Measurements from ENCODE around the gene GOLGA7B. TPM values are rescaled to one million over a fixed set of nuclear protein-coding genes. Genes with fewer than 3 reads are reported as not detected.

GOLGA7B gene
- total and polyA plus RNA-seq, 2 of the 4 experiments (the other 2 are of a cell fraction) = not detected

DNA sequence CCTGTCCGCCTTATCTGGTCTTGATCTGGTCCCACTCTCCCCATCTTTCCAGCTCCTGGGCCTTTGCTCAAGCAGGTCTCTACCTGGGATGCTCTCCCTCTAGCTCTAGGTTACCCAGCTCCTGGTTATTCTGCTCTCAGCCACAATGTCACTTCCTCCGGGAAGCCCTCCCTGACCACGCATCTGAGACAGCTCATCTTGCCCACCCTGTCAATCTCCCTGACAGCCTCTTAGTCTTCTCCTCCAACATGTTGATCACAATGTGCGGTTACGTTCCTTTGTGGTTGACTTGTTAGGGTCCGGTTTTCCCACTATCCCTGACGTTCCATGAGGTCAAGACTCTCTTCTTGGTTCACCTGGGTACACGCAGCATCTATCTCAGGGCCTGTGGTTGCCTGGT is 55.6 kb downstream of the GOLGA7B start:
- Histone ChIP-seq H3K4me2 (ENCODE audit: low read depth, low read length) (no peak overlapping the region), H3K14ac (replicated peaks; ENCODE audit: low read depth, low read length) (no peak overlapping the region), H2BK5ac (ENCODE audit: low read depth, low read length, poor library complexity, severe bottlenecking) (no peak overlapping the region), H3K27ac (ENCODE audit: insufficient read depth, low read length) (no peak overlapping the region), H3K4me1 (ENCODE audit: control insufficient read depth, insufficient read depth, low read length) (no peaks in the 10 kb centered on the region), H4K20me1 (ENCODE audit: insufficient read depth, low read length) (no peaks in the 10 kb centered on the region), H3K9me1 (ENCODE audit: insufficient read depth, low read length) (no peaks in the 10 kb centered on the region), H3K36me3 (ENCODE audit: control insufficient read depth, insufficient read depth, low read length) (no peaks in the 10 kb centered on the region), H3K18ac (ENCODE audit: low read depth, low read length) (no peak overlapping the region), H3K79me1 (ENCODE audit: low read depth in 1 of 2, low read length in 2 of 2) (no peaks in the 10 kb centered on the region), H4K5ac (ENCODE audit: low read depth, low read length) (no peak overlapping the region), H2AK5ac (ENCODE audit: low read depth, low read length) (no peak overlapping the region), H3K56ac (ENCODE audit: extremely low read depth, insufficient read depth, low read length) (no peak overlapping the region), H2BK20ac (ENCODE audit: low read depth, low read length) (no peak overlapping the region), H3K27me3 (ENCODE audit: control insufficient read depth, insufficient read depth, low read length) (peaks cover 31% of the 10 kb centered on the region), H3K9ac (ENCODE audit: low read depth, low read length) (no peak overlapping the region), H2AK9ac (replicated peaks; ENCODE audit: low read depth, low read length, poor library complexity) (no peak overlapping the region), H2BK120ac (ENCODE audit: low read depth, low read length) (no peak overlapping the region), H2AFZ (replicated peaks; ENCODE audit: low read length, poor library complexity) (no peak overlapping the region), H3K9me3 (ENCODE audit: control insufficient read depth, insufficient read depth, low read length) (no peaks in the 10 kb centered on the region), H3K4me3 (ENCODE audit: insufficient read depth, low read depth, low read length) (no peak overlapping the region), H4K91ac (ENCODE audit: insufficient read depth, low read depth, low read length) (no peak overlapping the region), H4K8ac (ENCODE audit: low read depth in 2 of 2, low read length in 2 of 2) (no peak overlapping the region), H3K23ac (ENCODE audit: low read depth, low read length) (no peak overlapping the region), H3K4ac (ENCODE audit: low read depth, low read length) (no peak overlapping the region), H2BK15ac (ENCODE audit: low read depth, low read length) (no peak overlapping the region)
- 52% methylated on average over 2 of the region's 8 CpGs; no CpG with 5 or more reads in 1 of the 2 experiments for WGBS, 2 experiments (ENCODE audit: extremely low coverage in 2 of 2, insufficient read length in 1 of 2)
- DNase-seq = no peak
- CTCF ChIA-PET = interaction anchor here (2.1 kb wide), 1 partner anchor 10 kb away, joined by 6 read pairs; no protein-coding TSS in a partner anchor
- POLR2A ChIA-PET (ENCODE audit: unreplicated experiment) = no interaction called here
- no peak for ATAC-seq (ENCODE audit: low read depth)
- intact Hi-C loops (cut with micrococcal nuclease) = no loop called here
- no TSS peak for BruUV-seq (replicated peaks)
- no peak for TF ChIP-seq CTCF (conservative IDR thresholded peaks at IDR 0.05; ENCODE audit: low read depth, low read length)
- TF ChIP-seq, protein P1, sequence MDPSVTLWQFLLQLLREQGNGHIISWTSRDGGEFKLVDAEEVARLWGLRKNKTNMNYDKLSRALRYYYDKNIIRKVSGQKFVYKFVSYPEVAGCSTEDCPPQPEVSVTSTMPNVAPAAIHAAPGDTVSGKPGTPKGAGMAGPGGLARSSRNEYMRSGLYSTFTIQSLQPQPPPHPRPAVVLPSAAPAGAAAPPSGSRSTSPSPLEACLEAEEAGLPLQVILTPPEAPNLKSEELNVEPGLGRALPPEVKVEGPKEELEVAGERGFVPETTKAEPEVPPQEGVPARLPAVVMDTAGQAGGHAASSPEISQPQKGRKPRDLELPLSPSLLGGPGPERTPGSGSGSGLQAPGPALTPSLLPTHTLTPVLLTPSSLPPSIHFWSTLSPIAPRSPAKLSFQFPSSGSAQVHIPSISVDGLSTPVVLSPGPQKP (IDR thresholded peaks at IDR 0.05; ENCODE audit: borderline replicate concordance, low read depth, low read length) = no peak
- TF ChIP-seq RCOR1 (IDR thresholded peaks at IDR 0.05; ENCODE audit: insufficient replicate concordance, low read length) = no peak
- TF ChIP-seq RFX5 (IDR thresholded peaks at IDR 0.05; ENCODE audit: low read depth, low read length) = no peak
- TF ChIP-seq MAFK (IDR thresholded peaks at IDR 0.05; ENCODE audit: low read depth, low read length) = no peak
- no peak for TF ChIP-seq MXI1 (IDR thresholded peaks at IDR 0.05; ENCODE audit: borderline replicate concordance, low read depth, low read length)
- no peak for TF ChIP-seq NFE2L2 (IDR thresholded peaks at IDR 0.05; ENCODE audit: low read depth, low read length)
- no peak for TF ChIP-seq BHLHE40 (IDR thresholded peaks at IDR 0.05; ENCODE audit: low read depth, low read length)
- TF ChIP-seq CEBPB (IDR thresholded peaks at IDR 0.05; ENCODE audit: low read depth, low read length) = no peak
- no peak for TF ChIP-seq SMC3 (IDR thresholded peaks at IDR 0.05; ENCODE audit: low read depth, low read length)
- TF ChIP-seq CHD1 (IDR thresholded peaks at IDR 0.05; ENCODE audit: low read depth, low read length) = no peak
- no peak for TF ChIP-seq POLR2A (IDR thresholded peaks at IDR 0.05; ENCODE audit: low read depth, low read length)
- TF ChIP-seq, protein P2, sequence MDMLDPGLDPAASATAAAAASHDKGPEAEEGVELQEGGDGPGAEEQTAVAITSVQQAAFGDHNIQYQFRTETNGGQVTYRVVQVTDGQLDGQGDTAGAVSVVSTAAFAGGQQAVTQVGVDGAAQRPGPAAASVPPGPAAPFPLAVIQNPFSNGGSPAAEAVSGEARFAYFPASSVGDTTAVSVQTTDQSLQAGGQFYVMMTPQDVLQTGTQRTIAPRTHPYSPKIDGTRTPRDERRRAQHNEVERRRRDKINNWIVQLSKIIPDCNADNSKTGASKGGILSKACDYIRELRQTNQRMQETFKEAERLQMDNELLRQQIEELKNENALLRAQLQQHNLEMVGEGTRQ (IDR thresholded peaks at IDR 0.05; ENCODE audit: low read depth, low read length) = no peak
- no peak for TF ChIP-seq FOS (IDR thresholded peaks at IDR 0.05; ENCODE audit: low read depth, low read length)
- TF ChIP-seq MAZ (IDR thresholded peaks at IDR 0.05; ENCODE audit: borderline replicate concordance, low read depth, low read length) = no peak
- no peak for TF ChIP-seq RAD21 (IDR thresholded peaks at IDR 0.05; ENCODE audit: low read length)
- in situ Hi-C loops (cut with MboI; ENCODE audit: low sequenced_read_pairs) = no loop called here
- dilution Hi-C loops (cut with HindIII; ENCODE audit: low sequenced_read_pairs, unreplicated experiment) = no loop called here
